H1 (cell line): Measurements from ENCODE around the gene TXLNB. TPM values are rescaled to one million over a fixed set of nuclear protein-coding genes. Genes with fewer than 3 reads are reported as not detected.

ENCODE experiments used
- BRCA1 ChIP-seq: IDR thresholded peaks from 2 replicates; pipeline ENCODE4 v1.6.1; 2012; ENCODE audit warnings: low read depth, low read length, improper control_type of control experiment
- EGR1 ChIP-seq: IDR thresholded peaks from 2 replicates; pipeline ENCODE4 v1.6.1; 2011; ENCODE audit warnings: low read depth, low read length, borderline replicate concordance
- GABPA ChIP-seq: IDR thresholded peaks from 2 replicates; pipeline ENCODE4 v1.6.1; 2011; ENCODE audit warnings: mild to moderate bottlenecking, low read length, moderate library complexity, borderline replicate concordance; ENCODE audit not compliant: insufficient read depth
- KDM1A ChIP-seq: fragments of 200-600, 300-600 bp; sonication (generic); IDR thresholded peaks from 2 replicates; pipeline ENCODE4 v1.7.1; 2016; ENCODE audit warnings: mild to moderate bottlenecking, low read length, borderline replicate concordance
- PHF8 ChIP-seq: fragments of 200-600 bp; sonication (generic); conservative IDR thresholded peaks from 2 replicates; pipeline ENCODE4 v1.7.1; 2012; ENCODE audit warnings: low read depth, mild to moderate bottlenecking, inconsistent platforms, low read length, moderate library complexity
- RXRA ChIP-seq: IDR thresholded peaks from 2 replicates; pipeline ENCODE4 v1.6.1; 2011; ENCODE audit warnings: low read depth, mild to moderate bottlenecking, low read length, moderate library complexity; ENCODE audit not compliant: insufficient read depth
- SP4 ChIP-seq: IDR thresholded peaks from 2 replicates; pipeline ENCODE4 v1.6.1; 2012; ENCODE audit warnings: low read length, inconsistent platforms
- SUZ12 ChIP-seq: fragments of 200-600 bp; sonication (generic); IDR thresholded peaks from 2 replicates; pipeline ENCODE4 v1.6.1; 2012; ENCODE audit warnings: mild to moderate bottlenecking, inconsistent platforms, low read length, moderate library complexity, mixed read lengths
- TEAD4 ChIP-seq: IDR thresholded peaks from 2 replicates; pipeline ENCODE4 v1.6.1; 2012; ENCODE audit warnings: low read depth, low read length, inconsistent platforms, mixed read lengths
- polyA plus RNA-seq, 7 experiments: library from polyadenylated mRNA; depleted of rRNA in 3 of 7; stranded (reverse) in 5 of 7; unstranded in 2 of 7; fragments of >200 nt in 5 of 7; fragments of 200-250 nt in 2 of 7; gene quantifications; 1 replicate in 5 of 7; 2 replicates in 1 of 7; 4 replicates in 1 of 7; pipeline versions ENCODE4 v1.2.1 to v1.2.3, GENCODE V29; 2011 to 2013; ENCODE audit warnings: missing spikeins in 2 of 7, mixed read lengths in 2 of 7
- total RNA-seq: library from RNA; stranded (reverse); fragmentation: NEBNext Ultra II Directional; extraction: Animal tissue kit (Norgen Biotek cat#: 25700); gene quantifications from 2 replicates; pipeline ENCODE4 v1.2.1, GENCODE V29; 2021

TXLNB gene
- total and polyA plus RNA-seq, 2 of the 8 experiments (the other 6 are each of a cell fraction or from before 2014, with no cell fraction given): 0.05 to 0.17 TPM

DNA sequence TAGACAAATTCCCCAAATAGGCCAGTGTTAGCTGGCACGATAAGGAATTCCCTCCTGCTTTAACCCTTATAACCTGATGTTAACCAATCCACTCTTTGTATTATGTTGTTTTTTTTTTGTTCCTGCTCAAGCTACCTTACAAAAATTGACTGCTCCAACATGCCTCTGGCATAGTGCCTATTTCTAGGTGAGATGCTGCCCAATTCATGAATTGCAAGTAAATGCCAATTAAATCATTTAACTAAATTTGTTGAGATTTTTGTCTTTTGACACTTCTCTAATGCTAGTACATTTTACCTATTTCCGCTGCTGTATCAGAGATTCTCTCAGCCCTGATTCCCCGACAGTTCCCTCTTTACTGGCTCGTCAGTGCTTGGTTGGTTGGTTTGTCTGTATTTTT lies 90.4 kb downstream of the TXLNB start (continued):
- TF ChIP-seq GABPA (no peak), SP4 (no peak), KDM1A (no peak), RXRA (no peak), SUZ12 (no peak), TEAD4 (no peak), PHF8 (no peak), BRCA1 (no peak), EGR1 (no peak)
